Upper lobe of left lung (tissue), 6 donors: Measurements from ENCODE around the gene STAG1. TPM values are rescaled to one million over a fixed set of nuclear protein-coding genes. Genes with fewer than 3 reads are reported as not detected.

ENCODE experiments used
- ATAC-seq, 2 donors: fragments of 200-7000 bp; cut with Tn5 transposase; one replicate each; pipeline ENCODE4 v1.9.1; 2022; ENCODE audit warnings: mild to moderate bottlenecking in 2 of 2, moderate library complexity in 2 of 2; ENCODE audit not compliant: low FRiP score in 2 of 2
- DNase-seq, 2 donors: peaks; one replicate each; pipeline ENCODE4 v3.0.0-alpha.2; 2019 to 2020
- H3K27ac ChIP-seq, 4 donors: fragments of 200-600 bp; sonication (generic); one replicate each; pipeline ENCODE4 v1.5.1; 2016 to 2019
- H3K27me3 ChIP-seq, 4 donors: fragments of 200-600 bp; sonication (generic); one replicate each; pipeline ENCODE4 v1.5.1; 2017 to 2019
- H3K36me3 ChIP-seq, 4 donors: fragments of 200-600 bp; sonication (generic); one replicate each; pipeline ENCODE4 v1.5.1; 2016 to 2019
- H3K4me1 ChIP-seq, 4 donors: fragments of 200-600 bp; sonication (generic); one replicate each; pipeline ENCODE4 v1.5.1; 2018 to 2019
- H3K4me3 ChIP-seq, 4 donors: fragments of 200-600 bp; sonication (generic); one replicate each; pipeline ENCODE4 v1.5.1; 2017 to 2019; ENCODE audit warnings: mild to moderate bottlenecking in 2 of 4, moderate library complexity in 1 of 4
- H3K9me3 ChIP-seq, 4 donors: fragments of 200-600 bp; sonication (generic); one replicate each; pipeline ENCODE4 v1.5.1; 2018 to 2019
- CTCF ChIP-seq, 6 experiments: fragments of 450-650 bp in 4 of 6; fragments of 200-600 bp in 2 of 6; sonication (generic) in 2 of 6; IDR thresholded peaks; one replicate each; pipeline ENCODE4 v1.5.1; 2016 to 2019; ENCODE audit warnings: antibody characterized with exemption in 6 of 6
- EP300 ChIP-seq, 4 donors: sonication (generic); formaldehyde crosslinking; IDR thresholded peaks; one replicate each; pipeline ENCODE4 v1.5.1; 2017; ENCODE audit warnings: antibody characterized with exemption in 4 of 4, control low read depth in 2 of 4
- POLR2A ChIP-seq, 4 donors: fragments of 450-650 bp; IDR thresholded peaks; one replicate each; pipeline ENCODE4 v1.5.1; 2016 to 2017; ENCODE audit warnings: antibody characterized with exemption in 4 of 4, mild to moderate bottlenecking in 2 of 4
- POLR2AphosphoS5 ChIP-seq, 2 donors: sonication (generic); formaldehyde crosslinking; IDR thresholded peaks; one replicate each; pipeline ENCODE4 v1.5.1; 2017; ENCODE audit warnings: antibody characterized with exemption in 2 of 2
- WGBS, 2 donors: methylation state at CpG; one replicate each; pipeline ENCODE4 v1.1.5; 2017 to 2018; 5-methylcytosine and 5-hydroxymethylcytosine counted together
- total RNA-seq, 6 donors: library from RNA; depleted of rRNA in 4 of 6; stranded (reverse); fragments of >200 nt in 4 of 6; gene quantifications; one replicate each; pipeline versions ENCODE4 v1.1.0 to v1.2.1, GENCODE V29; 2016 to 2021
- donor health status: DM: no; HTN: no; CAD: no; lungs with moderate emphysema.
- donor health status: DM: no; HTN: yes; CAD: no; lungs with severe emphysema.

STAG1 gene
- total RNA-seq, 6 donors from 2014 or later = 19.1 to 65.0 (median 34.2) TPM

- H3K27me3 ChIP-seq = no peaks in the 10 kb centered on the region
- TF ChIP-seq EP300 (IDR thresholded peaks at IDR 0.05) (no peak), POLR2AphosphoS5 (IDR thresholded peaks at IDR 0.05) (no peak), CTCF (IDR thresholded peaks at IDR 0.05) (no peak), POLR2A (IDR thresholded peaks at IDR 0.05) (no peak)
- WGBS, 2 donors = 80 to 89% methylated on average over 2 of the region's 2 CpGs
- no peaks in the 10 kb centered on the region for H3K4me1 ChIP-seq
- H3K36me3 ChIP-seq = peaks cover 0 to 9% (median 4%) of the 10 kb centered on the region in 4 donors
- no peak overlapping the region for H3K4me3 ChIP-seq
- DNase-seq (no peak), ATAC-seq (no peak)
- H3K27ac ChIP-seq = no peak overlapping the region
- H3K9me3 ChIP-seq = no peaks in the 10 kb centered on the region
Observed at GRCh38 chr3:136428167-136428566, 324.0 kb downstream of the STAG1 start.

GRCh38 chr3:136427236-136427635, 324.9 kb downstream of the STAG1 start:
- no peaks in the 10 kb centered on the region for H3K9me3 ChIP-seq
- H3K4me3 ChIP-seq = no peak overlapping the region
- H3K36me3 ChIP-seq = peaks cover 0 to 13% (median 3%) of the 10 kb centered on the region in 4 donors
- H3K27ac ChIP-seq = no peak overlapping the region
- ATAC-seq (no peak), DNase-seq (no peak)
- no peaks in the 10 kb centered on the region for H3K27me3 ChIP-seq
- H3K4me1 ChIP-seq = no peaks in the 10 kb centered on the region
- TF ChIP-seq POLR2A (IDR thresholded peaks at IDR 0.05) = no peak
- TF ChIP-seq POLR2AphosphoS5 (IDR thresholded peaks at IDR 0.05) = no peak
- TF ChIP-seq CTCF (IDR thresholded peaks at IDR 0.05) = no peak

- ATAC-seq (no peak), DNase-seq (no peak)
- TF ChIP-seq CTCF (IDR thresholded peaks at IDR 0.05) = no peak
- TF ChIP-seq POLR2AphosphoS5 (IDR thresholded peaks at IDR 0.05) = no peak
- no peak for TF ChIP-seq EP300 (IDR thresholded peaks at IDR 0.05)
- no peak for TF ChIP-seq POLR2A (IDR thresholded peaks at IDR 0.05)
- no peaks in the 10 kb centered on the region for H3K9me3 ChIP-seq
- H3K4me1 ChIP-seq = no peaks in the 10 kb centered on the region
- H3K27me3 ChIP-seq = no peaks in the 10 kb centered on the region
- peaks cover 0 to 29% (median 2%) of the 10 kb centered on the region in 4 donors for H3K36me3 ChIP-seq
- no peak overlapping the region for H3K4me3 ChIP-seq
- H3K27ac ChIP-seq = no peak overlapping the region
Observed at GRCh38 chr3:136414476-136414875, 337.7 kb downstream of the STAG1 start.

DNA sequence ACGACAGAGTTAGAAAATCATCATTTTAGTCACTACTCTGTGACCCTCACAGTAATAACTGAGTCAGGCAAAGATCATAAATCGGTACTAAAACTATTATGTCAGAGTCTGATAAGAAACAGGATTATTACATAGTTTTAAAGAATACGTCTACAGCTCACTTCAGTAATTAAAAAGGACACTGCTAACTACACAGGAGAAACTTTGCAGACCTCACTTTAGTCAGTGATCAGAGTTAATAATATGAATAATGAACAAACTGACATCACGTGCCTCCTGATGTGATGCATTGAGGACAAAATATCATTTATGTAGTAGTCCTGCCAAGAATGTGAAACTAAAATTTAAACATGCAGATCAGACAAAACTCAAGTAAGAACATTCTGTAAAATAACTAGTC, 339.9 kb downstream of the STAG1 start:
- 87 to 94% methylated on average over 4 of the region's 4 CpGs for WGBS, 2 donors
- DNase-seq (no peak), ATAC-seq (no peak)
- Histone ChIP-seq H3K27ac (no peak overlapping the region), H3K9me3 (no peaks in the 10 kb centered on the region), H3K4me3 (no peak overlapping the region), H3K36me3 (peaks cover 0 to 15% (median 0%) of the 10 kb centered on the region in 4 donors), H3K27me3 (no peaks in the 10 kb centered on the region), H3K4me1 (no peaks in the 10 kb centered on the region)
- TF ChIP-seq POLR2A (IDR thresholded peaks at IDR 0.05) = no peak
- TF ChIP-seq POLR2AphosphoS5 (IDR thresholded peaks at IDR 0.05) = no peak
- TF ChIP-seq EP300 (IDR thresholded peaks at IDR 0.05) = no peak
- TF ChIP-seq CTCF (IDR thresholded peaks at IDR 0.05) = no peak

GRCh38 chr3:136409549-136409948, 342.6 kb downstream of the STAG1 start:
- Histone ChIP-seq H3K4me1 (no peaks in the 10 kb centered on the region), H3K4me3 (no peak overlapping the region), H3K27me3 (no peaks in the 10 kb centered on the region), H3K36me3 (peaks cover 0 to 6% (median 0%) of the 10 kb centered on the region in 4 donors), H3K27ac (no peak overlapping the region), H3K9me3 (no peaks in the 10 kb centered on the region)
- ATAC-seq (no peak), DNase-seq (no peak)
- no peak for TF ChIP-seq EP300 (IDR thresholded peaks at IDR 0.05)
- TF ChIP-seq POLR2AphosphoS5 (IDR thresholded peaks at IDR 0.05) = no peak
- no peak for TF ChIP-seq POLR2A (IDR thresholded peaks at IDR 0.05)
- TF ChIP-seq CTCF (IDR thresholded peaks at IDR 0.05) = no peak
- 94 to 98% methylated on average over 3 of the region's 3 CpGs for WGBS, 2 donors
